Left ventricle myocardium inferior (tissue), 1 donor: ENCODE data around the gene RPS19BP1. TPM values are rescaled to one million over a fixed set of nuclear protein-coding genes. Genes with fewer than 3 reads are reported as not detected.

Source experiments
- DNase-seq: peaks from one replicate; pipeline ENCODE4 v3.0.0-alpha.2; 2020
- H3K27ac ChIP-seq: fragments of 200-600 bp; replicated peaks from 2 replicates; pipeline ENCODE4 v1.8.0; 2021
- H3K27me3 ChIP-seq: fragments of 200-600 bp; 2 replicates; pipeline ENCODE4 v1.8.0; 2021; ENCODE audit warnings: low read depth
- H3K36me3 ChIP-seq: fragments of 200-600 bp; 2 replicates; pipeline ENCODE4 v1.8.0; 2021
- H3K4me1 ChIP-seq: fragments of 200-600 bp; 2 replicates; pipeline ENCODE4 v1.8.0; 2021
- H3K4me3 ChIP-seq: fragments of 200-600 bp; 2 replicates; pipeline ENCODE4 v1.8.0; 2021; ENCODE audit warnings: mild to moderate bottlenecking, moderate library complexity
- H3K9me3 ChIP-seq: fragments of 200-600 bp; replicated peaks from 2 replicates; pipeline ENCODE4 v1.8.0; 2021
- CTCF ChIP-seq: fragments of 200-600 bp; IDR thresholded peaks from 2 replicates; pipeline ENCODE4 v1.8.0; 2021; ENCODE audit warnings: antibody characterized with exemption, mild to moderate bottlenecking, borderline replicate concordance
- intact Hi-C: fragments of 100-400 bp; cut with micrococcal nuclease; formaldehyde crosslinking; loops from one replicate; pipeline ENCODE4 v1.11.0; 2022
- total RNA-seq: library from RNA; stranded (reverse); fragmentation: NEBNext Ultra II Directional; extraction: Animal tissue kit (Norgen Biotek cat#: 25700); gene quantifications from one replicate; pipeline ENCODE4 v1.2.1, GENCODE V29; 2021
- donor health status: DM: no; HTN: yes; CAD: no; lungs with severe emphysema.

Gene RPS19BP1
- total RNA-seq, 1 donor from 2014 or later = 59.3 TPM

GRCh38 chr22:39558950-39559349 is 26.4 kb upstream of the RPS19BP1 start:
- no peaks in the 10 kb centered on the region for H3K9me3 ChIP-seq
- H3K36me3 ChIP-seq = no peaks in the 10 kb centered on the region
- no peak overlapping the region for H3K4me3 ChIP-seq
- no peak overlapping the region for H3K27ac ChIP-seq
- no peak for TF ChIP-seq CTCF
- intact Hi-C loops = no loop called here
- peaks cover 95% of the 10 kb centered on the region for H3K27me3 ChIP-seq
- no peak for DNase-seq
- H3K4me1 ChIP-seq = peaks cover 7% of the 10 kb centered on the region

GRCh38 chr22:39558254-39558727 is 25.7 kb upstream of the RPS19BP1 start:
- H3K4me1 ChIP-seq = peaks cover 7% of the 10 kb centered on the region
- H3K9me3 ChIP-seq = no peaks in the 10 kb centered on the region
- no peak for TF ChIP-seq CTCF
- intact Hi-C loops = no loop called here
- H3K27me3 ChIP-seq = peaks cover 95% of the 10 kb centered on the region
- peak overlapping the region; percentile 50 for H3K4me3 ChIP-seq
- H3K36me3 ChIP-seq = no peaks in the 10 kb centered on the region
- no peak overlapping the region for H3K27ac ChIP-seq
- no peak for DNase-seq

- no peaks in the 10 kb centered on the region for H3K9me3 ChIP-seq
- TF ChIP-seq CTCF = peak; percentile 15
- H3K27me3 ChIP-seq = peaks cover 95% of the 10 kb centered on the region
- H3K36me3 ChIP-seq = no peaks in the 10 kb centered on the region
- no peak for DNase-seq
- H3K4me3 ChIP-seq = peak overlapping the region; percentile 50
- peaks cover 7% of the 10 kb centered on the region for H3K4me1 ChIP-seq
- intact Hi-C loops = no loop called here
- H3K27ac ChIP-seq = no peak overlapping the region
Measured at GRCh38 chr22:39556970-39557841, 24.7 kb upstream of the RPS19BP1 start.

GRCh38 chr22:39554151-39554550 is 21.6 kb upstream of the RPS19BP1 start:
- Histone ChIP-seq H3K9me3 (no peaks in the 10 kb centered on the region), H3K27me3 (peaks cover 96% of the 10 kb centered on the region), H3K4me3 (no peak overlapping the region), H3K27ac (no peak overlapping the region), H3K36me3 (no peaks in the 10 kb centered on the region), H3K4me1 (peaks cover 7% of the 10 kb centered on the region)
- DNase-seq = no peak
- no peak for TF ChIP-seq CTCF
- intact Hi-C loops = no loop called here

- peaks cover 96% of the 10 kb centered on the region for H3K27me3 ChIP-seq
- no peak overlapping the region for H3K27ac ChIP-seq
- peaks cover 7% of the 10 kb centered on the region for H3K4me1 ChIP-seq
- no peaks in the 10 kb centered on the region for H3K9me3 ChIP-seq
- no peak for TF ChIP-seq CTCF
- intact Hi-C loops = no loop called here
- DNase-seq = no peak
- H3K36me3 ChIP-seq = no peaks in the 10 kb centered on the region
- H3K4me3 ChIP-seq = no peak overlapping the region
Measured at GRCh38 chr22:39553429-39553828, 20.9 kb upstream of the RPS19BP1 start.
